ENCODE results near the gene DYNC1I1. TPM values are rescaled to one million over a fixed set of nuclear protein-coding genes. Genes with fewer than 3 reads are reported as not detected.

DYNC1I1 gene
- total RNA-seq, 2 experiments from 2014 or later: not detected

DNA sequence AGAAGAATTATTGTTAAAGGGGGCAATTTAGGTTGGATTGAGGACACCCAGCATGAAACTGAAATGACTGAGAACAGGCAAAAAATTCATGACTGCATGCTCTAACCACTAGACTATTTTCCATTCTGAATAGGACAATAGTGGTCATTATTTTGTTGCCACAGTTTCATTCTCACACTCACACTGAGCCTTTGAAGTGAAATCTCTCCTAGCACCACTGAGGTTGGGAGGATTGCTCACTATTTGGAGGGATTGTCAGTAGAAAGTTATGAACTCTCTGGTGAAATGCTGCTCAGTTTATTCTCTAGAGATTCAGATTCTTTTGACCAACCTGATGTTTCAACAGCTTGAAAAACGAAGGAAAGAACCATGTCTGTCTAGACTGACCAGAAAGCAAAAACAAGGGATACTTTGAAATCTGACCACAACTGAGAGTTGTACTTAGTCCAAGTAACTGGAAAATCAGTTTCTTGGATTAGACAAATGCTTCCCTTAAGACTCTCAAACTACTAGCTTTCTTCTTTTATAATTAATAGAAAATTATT lies 191.2 kb downstream of the DYNC1I1 start:
- ATAC-seq (no peak), DNase-seq (no peak)
- Mint-ChIP-seq H3K9me3 (no peaks in the 10 kb centered on the region), H3K27ac (no peak overlapping the region), H3K27me3 (peaks cover 8% of the 10 kb centered on the region), H3K4me3 (no peak overlapping the region), H3K36me3 (ENCODE audit: low read depth) (no peaks in the 10 kb centered on the region), H3K4me1 (ENCODE audit: low read depth) (no peaks in the 10 kb centered on the region)
- intact Hi-C loops (cut with micrococcal nuclease): no loop called here
- CTCF ChIA-PET: interaction anchor here (0.6 kb wide), 1 partner anchor 437 kb away, joined by 3 read pairs; no protein-coding TSS in a partner anchor
- POLR2A ChIA-PET: no interaction called here
- TF ChIP-seq, protein P1, sequence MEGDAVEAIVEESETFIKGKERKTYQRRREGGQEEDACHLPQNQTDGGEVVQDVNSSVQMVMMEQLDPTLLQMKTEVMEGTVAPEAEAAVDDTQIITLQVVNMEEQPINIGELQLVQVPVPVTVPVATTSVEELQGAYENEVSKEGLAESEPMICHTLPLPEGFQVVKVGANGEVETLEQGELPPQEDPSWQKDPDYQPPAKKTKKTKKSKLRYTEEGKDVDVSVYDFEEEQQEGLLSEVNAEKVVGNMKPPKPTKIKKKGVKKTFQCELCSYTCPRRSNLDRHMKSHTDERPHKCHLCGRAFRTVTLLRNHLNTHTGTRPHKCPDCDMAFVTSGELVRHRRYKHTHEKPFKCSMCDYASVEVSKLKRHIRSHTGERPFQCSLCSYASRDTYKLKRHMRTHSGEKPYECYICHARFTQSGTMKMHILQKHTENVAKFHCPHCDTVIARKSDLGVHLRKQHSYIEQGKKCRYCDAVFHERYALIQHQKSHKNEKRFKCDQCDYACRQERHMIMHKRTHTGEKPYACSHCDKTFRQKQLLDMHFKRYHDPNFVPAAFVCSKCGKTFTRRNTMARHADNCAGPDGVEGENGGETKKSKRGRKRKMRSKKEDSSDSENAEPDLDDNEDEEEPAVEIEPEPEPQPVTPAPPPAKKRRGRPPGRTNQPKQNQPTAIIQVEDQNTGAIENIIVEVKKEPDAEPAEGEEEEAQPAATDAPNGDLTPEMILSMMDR (IDR thresholded peaks at IDR 0.05): no peak

DNA sequence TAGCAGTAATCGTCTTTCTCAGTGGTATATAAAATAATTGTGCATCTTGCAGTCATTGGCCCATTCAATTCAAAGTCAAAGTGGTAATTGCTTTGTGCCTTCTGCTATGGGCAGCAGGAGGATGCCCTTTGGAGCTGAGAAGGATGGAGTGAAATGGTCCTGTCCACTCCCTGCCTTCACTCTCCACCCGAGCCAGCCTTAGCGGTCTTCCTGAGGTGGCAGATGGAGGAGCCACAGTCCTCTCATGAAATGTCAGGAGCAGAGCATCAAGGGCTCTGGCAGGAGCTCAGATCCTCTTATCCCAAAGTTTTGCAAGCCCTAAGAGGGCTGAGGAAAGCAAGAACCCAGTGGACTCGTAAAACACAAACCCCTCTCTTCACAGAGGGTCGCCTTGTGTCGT lies 199.4 kb downstream of the DYNC1I1 start:
- TF ChIP-seq, protein P1 (IDR thresholded peaks at IDR 0.05): no peak

GRCh38 chr7:95972523-95972922 lies 200.2 kb downstream of the DYNC1I1 start:
- H3K4me1 Mint-ChIP-seq (ENCODE audit: low read depth): no peaks in the 10 kb centered on the region
- CTCF ChIA-PET: no interaction called here

More for the DNA sequence above, 199.4 kb downstream of the DYNC1I1 start:
- DNase-seq: no peak
- POLR2A ChIA-PET: no interaction called here
- H3K36me3 Mint-ChIP-seq (ENCODE audit: low read depth): no peaks in the 10 kb centered on the region
- peaks cover 5% of the 10 kb centered on the region for H3K27me3 Mint-ChIP-seq
- intact Hi-C loops (cut with micrococcal nuclease): no loop called here
- no peaks in the 10 kb centered on the region for H3K9me3 Mint-ChIP-seq
- no peak overlapping the region for H3K27ac Mint-ChIP-seq
- CTCF ChIA-PET: no interaction called here
- H3K4me1 Mint-ChIP-seq (ENCODE audit: low read depth): no peaks in the 10 kb centered on the region
- no peak for ATAC-seq
- H3K4me3 Mint-ChIP-seq: no peak overlapping the region

GRCh38 chr7:95974108-95974507 lies 201.8 kb downstream of the DYNC1I1 start:
- Mint-ChIP-seq H3K36me3 (ENCODE audit: low read depth) (no peaks in the 10 kb centered on the region), H3K4me1 (ENCODE audit: low read depth) (no peaks in the 10 kb centered on the region), H3K27me3 (no peaks in the 10 kb centered on the region), H3K27ac (no peak overlapping the region), H3K9me3 (no peaks in the 10 kb centered on the region), H3K4me3 (no peak overlapping the region)
- TF ChIP-seq, protein P1 (IDR thresholded peaks at IDR 0.05): no peak
- DNase-seq: no peak
- ChIA-PET POLR2A (no interaction called here), CTCF (no interaction called here)
- intact Hi-C loops (cut with micrococcal nuclease): no loop called here
- ATAC-seq: no peak

More at GRCh38 chr7:95972523-95972922, 200.2 kb downstream of the DYNC1I1 start:
- intact Hi-C loops (cut with micrococcal nuclease): no loop called here
- Mint-ChIP-seq H3K36me3 (ENCODE audit: low read depth) (no peaks in the 10 kb centered on the region), H3K27ac (no peak overlapping the region), H3K4me3 (no peak overlapping the region), H3K9me3 (no peaks in the 10 kb centered on the region), H3K27me3 (peaks cover 2% of the 10 kb centered on the region)
- POLR2A ChIA-PET: no interaction called here
- TF ChIP-seq, protein P1 (IDR thresholded peaks at IDR 0.05): no peak
- no peak for ATAC-seq
- no peak for DNase-seq

DNA sequence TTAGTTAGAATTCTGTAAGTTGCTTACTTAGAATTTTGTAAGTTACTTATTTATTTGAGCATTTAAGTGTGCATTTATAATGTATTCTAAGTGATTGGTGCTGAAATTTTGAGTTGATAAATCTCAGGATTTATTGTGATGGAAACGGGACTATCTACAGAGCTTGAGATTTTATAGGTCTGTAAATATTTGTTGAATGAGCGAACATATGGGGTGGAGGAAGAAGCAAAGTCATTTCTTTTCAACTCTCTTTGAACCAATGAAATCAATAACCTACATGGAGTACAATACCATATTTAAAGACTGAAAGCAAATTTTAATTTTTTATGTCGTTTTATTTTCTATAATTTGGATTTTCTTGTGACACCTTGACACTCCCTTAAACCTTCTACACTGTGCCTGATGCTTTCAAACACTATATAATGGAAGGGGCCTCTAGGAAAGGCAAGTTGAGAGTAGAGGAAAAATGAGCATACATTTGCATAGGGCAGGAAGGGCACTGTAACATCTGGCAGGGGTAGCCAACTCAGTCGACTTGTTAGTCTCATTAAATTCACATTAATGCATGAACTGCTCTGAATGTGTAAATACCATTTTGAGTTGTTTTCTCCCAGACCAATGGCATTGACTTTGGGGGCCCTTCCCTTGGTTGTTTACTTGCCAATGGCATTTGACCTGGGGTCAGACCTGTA lies 204.2 kb downstream of the DYNC1I1 start:
- no peak for ATAC-seq
- intact Hi-C loops (cut with micrococcal nuclease): no loop called here
- POLR2A ChIA-PET: no interaction called here
- Mint-ChIP-seq H3K27ac (no peak overlapping the region), H3K9me3 (no peaks in the 10 kb centered on the region), H3K4me1 (ENCODE audit: low read depth) (no peaks in the 10 kb centered on the region), H3K4me3 (no peak overlapping the region), H3K27me3 (no peaks in the 10 kb centered on the region), H3K36me3 (ENCODE audit: low read depth) (no peaks in the 10 kb centered on the region)
- DNase-seq: no peak
- TF ChIP-seq, protein P1 (IDR thresholded peaks at IDR 0.05): no peak
- CTCF ChIA-PET: no interaction called here
